ENCODE measurements around the gene TRIM17.

TRIM17 gene

DNA sequence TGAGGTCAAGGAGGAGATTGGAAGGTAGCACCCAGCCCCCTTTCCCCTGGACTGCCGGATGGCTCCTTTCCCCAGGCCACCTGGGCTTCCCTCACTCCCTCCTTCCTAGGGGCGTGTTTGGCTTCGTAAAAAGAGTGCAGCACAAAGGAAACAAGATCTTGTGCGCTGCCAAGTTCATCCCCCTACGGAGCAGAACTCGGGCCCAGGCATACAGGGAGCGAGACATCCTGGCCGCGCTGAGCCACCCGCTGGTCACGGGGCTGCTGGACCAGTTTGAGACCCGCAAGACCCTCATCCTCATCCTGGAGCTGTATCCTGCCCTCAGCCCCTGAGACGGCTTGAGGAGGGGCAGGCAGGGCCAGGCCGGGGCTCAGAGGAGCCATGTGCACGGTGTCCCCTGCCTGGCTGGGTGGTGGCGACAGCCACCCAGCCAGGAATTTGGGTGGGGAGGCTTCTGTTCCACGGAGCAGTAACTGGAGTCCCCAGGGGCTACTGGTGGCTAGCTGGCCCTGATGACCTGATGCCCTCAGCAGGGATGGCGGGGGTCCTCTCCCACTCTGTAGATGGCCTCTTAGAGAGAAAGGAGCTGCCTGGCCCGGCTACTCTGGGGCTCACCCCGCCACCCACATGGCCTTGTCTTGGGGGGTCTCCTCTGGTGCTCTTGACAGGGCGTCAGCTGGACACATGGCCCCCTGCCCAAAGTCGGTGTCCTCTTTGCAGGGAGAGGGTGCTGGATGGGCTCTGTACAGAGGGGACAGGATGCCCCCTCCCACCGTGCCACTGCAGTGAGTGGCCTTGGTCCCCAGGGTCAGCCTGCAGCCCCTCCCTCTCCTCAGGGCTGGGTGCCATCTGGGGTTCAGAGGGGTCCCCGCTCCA, 49.6 kb downstream of the TRIM17 start:
- DNase-seq (ENCODE audit: low read depth): no peak

DNA sequence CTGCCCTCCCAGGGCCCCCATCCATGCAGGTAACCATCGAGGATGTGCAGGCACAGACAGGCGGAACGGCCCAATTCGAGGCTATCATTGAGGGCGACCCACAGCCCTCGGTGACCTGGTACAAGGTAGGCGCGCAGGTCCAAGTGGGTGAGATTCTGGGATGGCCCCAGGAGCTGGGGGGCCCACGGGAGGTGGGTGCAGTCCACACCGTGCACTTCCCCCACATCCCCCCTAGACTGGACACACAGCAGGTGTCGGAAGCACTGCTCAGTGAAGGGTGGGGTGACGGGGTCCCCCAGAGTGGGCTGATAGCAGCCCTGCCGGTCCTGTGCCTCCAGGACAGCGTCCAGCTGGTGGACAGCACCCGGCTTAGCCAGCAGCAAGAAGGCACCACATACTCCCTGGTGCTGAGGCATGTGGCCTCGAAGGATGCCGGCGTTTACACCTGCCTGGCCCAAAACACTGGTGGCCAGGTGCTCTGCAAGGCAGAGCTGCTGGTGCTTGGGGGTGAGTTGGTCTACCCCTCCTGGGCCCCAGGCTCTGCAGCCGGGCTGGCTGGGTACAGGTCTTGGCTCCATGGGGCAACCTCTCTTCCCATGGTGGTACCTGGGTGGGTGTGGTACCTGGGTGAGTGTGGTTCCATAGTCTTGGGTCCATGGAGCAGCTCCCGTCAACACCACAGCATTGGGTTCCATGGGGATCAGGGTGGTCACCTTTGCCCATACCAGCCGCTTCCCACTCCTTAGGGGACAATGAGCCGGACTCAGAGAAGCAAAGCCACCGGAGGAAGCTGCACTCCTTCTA, 50.4 kb downstream of the TRIM17 start:
- DNase-seq (ENCODE audit: low read depth): no peak

DNA sequence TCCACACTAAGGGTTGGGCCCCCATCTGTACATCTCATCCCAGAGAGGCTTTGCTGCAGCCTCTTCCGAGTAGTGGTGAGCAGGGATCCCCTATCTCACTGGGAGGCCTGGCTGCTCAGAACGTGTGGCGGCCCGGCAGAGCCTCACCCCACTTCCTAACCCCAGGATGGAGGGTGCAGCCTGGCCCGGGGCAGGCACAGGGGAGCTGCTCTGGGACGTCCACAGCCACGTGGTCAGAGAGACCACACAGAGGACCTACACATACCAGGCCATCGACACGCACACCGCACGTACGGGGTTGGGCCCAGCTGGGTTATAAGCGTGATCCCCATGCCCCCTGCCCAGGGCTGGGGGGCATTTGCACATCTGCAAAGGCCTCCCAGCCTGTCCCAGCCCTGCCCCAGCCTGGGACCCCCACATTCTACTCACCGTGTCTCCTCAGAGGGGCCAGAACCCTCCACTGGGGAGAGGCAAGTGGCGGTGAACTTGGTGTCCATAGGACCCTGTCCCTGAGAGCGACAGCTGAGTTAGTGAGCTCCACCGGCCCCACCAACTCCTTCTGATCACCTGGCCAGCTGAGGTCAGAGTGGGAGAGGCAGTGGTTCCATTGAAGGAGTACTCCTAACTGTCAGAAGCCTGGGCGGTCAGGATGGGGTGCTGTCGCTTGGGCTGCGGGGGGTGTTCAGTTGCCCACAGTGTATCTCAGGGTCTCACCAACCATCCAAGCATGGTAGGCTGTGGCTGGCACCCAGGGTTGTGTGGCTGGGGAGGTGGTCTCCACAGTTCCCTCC, 51.2 kb downstream of the TRIM17 start:
- DNase-seq (ENCODE audit: low read depth): no peak

DNA sequence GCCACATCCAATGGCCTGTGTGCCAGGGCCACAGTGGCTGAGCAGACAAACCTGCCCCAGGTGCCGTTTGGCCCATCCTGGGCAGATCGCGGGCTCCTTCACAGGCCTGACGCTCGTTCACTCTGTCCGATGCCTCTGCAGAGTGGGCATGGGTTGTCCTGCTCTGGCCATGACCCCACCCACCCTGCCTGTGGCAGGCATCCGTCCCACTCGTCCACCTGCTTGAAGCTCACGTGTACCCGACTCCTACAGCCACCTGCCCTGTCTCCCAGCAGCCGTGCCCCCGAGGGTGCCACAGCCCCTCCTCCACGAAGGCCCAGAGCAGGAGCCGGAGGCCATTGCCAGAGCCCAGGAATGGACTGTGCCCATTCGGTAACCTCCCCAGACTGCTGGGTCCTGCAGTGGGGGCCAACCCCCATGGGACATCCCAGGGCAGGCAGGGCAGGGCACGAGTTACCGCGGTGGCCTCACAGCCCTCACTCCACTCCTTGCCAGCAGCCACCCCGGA, 51.9 kb downstream of the TRIM17 start:
- no peak for DNase-seq (ENCODE audit: low read depth)

DNA sequence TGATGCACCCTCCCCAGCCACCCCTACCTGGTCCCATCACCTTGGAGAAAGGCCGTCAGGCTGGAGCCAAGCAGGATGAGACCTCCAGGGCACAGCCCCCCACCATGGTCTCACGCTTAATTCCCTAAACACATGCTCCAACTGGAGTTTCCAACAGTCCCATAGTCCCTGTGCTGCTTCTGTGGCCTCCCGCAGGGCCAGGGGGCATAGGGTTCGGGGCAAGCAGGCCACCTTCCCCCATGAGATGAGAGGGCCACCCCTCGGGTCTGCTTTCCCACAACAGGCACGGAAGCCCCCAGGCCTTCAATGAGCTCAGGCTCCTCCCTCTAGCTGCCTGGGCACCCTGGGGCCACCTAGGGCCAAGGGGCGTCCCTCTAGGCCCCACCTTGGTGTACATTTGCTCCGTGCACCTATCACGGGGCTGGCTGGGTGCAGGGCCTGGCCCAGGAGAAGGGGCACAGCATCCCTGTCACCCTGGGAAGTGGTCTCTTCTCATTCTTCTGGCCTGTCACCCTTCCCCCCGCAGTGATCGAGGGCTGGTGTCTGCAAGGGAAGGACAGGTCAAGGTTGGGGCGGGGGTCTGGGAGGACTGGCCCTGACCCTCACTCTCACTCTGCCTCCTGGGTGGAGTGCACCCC, 52.5 kb downstream of the TRIM17 start:
- DNase-seq (ENCODE audit: low read depth): no peak

DNA sequence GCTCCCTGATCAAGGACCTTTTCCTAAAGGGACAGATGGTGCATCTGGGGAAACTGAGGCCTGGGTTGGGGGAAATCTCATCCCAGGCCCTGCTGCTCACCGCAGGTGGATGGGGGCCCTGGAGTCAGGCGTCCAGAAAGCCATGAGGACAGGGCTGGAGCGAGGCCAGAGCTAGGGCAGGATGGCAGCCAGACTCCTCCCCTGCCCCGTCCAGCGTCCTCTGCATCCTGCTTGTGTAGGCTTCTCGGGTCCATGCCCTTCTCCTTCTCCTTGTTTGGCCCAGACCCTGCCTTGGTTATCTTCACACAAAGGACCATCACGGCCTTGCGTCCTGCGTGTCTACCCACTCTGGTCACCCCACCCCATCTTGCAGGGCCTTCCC, 53.0 kb downstream of the TRIM17 start:
- no peak for DNase-seq (ENCODE audit: low read depth)

DNA sequence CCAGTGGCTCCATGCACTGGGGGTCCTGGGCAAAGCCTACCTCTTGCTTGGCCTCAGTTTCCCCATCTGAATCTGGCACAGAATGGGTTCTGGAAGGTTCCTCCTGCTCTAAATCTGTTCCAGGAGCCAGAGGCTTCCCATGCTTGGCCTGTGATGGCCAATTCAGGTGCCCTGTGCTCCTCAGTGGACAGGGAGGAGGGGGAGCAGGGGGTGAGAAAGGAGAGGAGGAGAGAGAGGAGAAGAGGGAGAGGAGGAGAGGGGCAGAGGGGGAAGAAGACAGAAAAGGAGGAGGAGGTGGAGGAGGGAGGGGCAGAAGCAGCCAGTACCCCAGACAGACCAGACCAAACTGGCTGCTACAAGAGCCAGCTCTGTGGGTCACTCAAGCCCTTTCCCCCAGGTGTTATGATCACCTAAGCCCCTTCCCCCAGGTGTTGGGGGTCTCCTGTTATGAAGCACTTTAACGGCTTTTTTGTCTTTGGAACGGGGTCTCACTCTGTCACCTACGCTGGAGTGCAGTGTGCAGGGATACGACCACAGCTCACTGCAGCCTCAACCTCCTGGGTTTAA, 53.7 kb downstream of the TRIM17 start:
- DNase-seq (ENCODE audit: low read depth): no peak

DNA sequence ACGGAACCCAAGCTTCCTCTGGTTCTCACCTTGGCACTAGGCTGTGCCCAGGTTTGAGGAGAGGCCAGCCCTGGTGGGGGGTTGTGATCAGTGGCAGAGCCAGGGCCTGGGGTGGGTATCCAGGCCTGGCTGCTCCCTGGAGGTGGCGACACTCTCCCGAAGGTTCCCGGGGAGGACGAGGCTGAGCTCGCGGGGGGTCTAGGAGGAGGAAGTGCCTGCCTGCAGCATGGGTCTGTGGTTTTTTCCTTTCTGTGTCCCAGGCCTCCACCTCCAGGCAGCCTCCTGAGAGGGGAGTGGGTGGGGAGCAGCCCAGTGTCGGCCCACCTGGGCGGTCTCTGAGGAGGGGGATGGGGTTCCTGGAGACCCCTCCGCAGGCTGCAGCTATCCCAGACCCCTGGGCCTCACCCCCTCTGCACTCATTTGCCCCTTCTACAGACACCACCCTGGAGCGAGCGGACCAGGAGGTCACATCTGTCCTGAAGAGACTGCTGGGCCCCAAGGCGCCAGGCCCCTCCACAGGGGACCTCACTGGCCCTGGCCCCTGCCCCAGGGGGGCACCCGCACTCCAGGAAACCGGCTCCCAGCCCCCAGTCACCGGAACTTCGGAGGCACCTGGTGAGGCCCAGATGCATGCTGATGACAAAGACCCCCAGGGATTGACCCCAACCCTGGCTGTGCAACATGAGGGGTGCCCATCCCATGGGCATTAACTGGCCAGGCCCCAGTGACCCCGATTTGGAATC, 54.3 kb downstream of the TRIM17 start:
- no peak for DNase-seq (ENCODE audit: low read depth)

DNA sequence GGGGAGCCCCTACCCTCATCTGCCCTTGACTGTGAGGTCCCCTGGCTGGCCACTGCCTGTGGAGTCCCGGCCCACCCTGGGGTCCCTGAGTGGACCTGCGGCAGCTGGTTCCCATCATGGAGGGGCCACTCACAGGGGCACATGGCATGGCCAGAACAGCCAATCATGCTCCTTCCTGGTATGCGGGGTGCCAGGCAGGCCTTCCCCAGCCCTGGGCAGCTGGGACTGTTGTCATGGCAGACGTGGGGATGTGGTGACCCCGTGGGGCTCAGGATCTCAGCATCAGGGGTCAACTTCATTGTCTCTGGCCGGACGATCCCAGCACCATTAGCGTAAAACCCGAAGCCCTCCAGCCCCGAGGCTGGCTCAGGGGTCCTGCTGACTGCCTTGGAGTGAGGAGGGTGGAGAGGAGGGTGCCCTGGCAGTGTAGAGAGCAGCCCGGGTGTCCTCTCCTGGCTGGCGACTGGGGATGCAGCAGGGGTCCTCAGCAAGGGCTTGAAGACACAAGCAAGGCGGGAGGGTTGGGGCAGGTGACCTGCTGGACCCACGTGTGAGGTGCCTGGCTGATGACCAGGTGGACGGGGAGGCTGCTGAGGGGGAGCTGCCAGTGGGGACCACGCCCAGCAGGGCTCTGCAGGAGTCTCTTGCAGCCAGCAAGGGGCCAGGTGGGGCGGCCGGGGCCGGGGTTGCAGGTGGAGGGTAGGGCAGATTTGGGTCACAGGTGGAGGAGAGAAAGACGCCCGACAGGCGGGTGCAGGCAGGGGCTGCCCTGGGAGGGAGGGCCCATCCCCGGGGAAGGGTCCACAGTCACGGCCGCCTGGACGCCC, 55.1 kb downstream of the TRIM17 start:
- DNase-seq (ENCODE audit: low read depth): no peak

DNA sequence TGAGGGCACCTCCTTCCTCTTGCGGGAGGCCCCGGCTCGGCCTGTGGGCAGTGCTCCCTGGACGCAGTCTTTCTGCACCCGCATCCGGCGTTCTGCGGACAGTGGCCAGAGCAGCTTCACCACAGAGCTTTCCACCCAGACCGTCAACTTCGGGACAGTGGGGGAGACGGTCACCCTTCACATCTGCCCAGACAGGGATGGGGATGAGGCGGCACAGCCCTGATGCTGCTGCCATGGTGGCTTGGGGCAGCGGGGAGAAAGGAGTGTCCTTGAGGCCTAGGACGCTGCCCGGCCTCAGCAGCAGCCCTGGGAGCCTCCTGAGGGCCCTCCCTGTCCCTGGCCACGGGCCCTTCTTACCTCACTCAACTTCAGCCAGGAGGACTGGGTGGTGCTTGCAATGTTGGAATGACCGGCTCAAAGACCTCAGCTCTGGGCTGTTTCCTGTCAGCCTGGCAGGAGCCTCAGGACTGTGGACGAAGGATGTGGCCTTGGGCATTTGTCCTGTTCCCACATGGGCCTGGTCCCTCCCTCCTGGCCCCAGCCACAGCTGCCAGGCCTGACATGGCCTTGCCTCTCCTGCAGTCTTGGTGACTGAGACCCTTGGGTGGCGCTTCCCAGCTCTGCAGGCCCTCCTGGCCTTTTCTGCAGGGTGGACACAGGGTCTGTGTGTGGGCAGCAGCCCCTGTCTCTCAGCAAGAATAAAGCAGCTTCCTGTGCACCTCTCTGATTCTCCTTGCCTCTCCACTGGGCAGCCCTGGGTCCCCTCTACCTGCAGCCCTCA, 55.9 kb downstream of the TRIM17 start:
- no peak for DNase-seq (ENCODE audit: low read depth)

DNA sequence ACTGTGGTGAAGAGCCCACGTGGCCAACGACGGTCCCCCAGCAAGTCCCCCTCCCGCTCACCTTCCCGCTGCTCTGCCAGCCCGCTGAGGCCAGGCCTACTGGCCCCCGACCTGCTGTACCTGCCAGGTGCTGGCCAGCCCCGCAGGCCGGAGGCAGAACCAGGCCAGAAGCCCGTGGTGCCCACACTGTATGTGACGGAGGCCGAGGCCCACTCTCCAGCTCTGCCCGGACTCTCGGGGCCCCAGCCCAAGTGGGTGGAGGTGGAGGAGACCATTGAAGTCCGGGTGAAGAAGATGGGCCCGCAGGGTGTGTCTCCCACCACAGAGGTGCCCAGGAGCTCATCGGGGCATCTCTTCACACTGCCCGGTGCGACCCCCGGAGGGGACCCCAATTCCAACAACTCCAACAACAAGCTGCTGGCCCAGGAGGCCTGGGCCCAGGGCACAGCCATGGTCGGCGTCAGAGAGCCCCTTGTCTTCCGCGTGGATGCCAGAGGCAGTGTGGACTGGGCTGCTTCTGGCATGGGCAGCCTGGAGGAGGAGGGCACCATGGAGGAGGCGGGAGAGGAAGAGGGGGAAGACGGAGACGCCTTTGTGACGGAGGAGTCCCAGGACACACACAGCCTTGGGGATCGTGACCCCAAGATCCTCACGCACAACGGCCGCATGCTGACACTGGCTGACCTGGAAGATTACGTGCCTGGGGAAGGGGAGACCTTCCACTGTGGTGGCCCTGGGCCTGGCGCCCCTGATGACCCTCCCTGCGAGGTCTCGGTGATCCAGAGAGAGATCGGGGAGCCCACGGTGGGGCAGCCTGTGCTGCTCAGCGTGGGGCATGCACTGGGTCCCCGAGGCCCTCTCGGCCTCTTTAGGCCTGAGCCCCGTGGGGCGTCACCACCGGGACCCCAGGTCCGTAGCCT, 56.8 kb downstream of the TRIM17 start:
- DNase-seq (ENCODE audit: low read depth): no peak

DNA sequence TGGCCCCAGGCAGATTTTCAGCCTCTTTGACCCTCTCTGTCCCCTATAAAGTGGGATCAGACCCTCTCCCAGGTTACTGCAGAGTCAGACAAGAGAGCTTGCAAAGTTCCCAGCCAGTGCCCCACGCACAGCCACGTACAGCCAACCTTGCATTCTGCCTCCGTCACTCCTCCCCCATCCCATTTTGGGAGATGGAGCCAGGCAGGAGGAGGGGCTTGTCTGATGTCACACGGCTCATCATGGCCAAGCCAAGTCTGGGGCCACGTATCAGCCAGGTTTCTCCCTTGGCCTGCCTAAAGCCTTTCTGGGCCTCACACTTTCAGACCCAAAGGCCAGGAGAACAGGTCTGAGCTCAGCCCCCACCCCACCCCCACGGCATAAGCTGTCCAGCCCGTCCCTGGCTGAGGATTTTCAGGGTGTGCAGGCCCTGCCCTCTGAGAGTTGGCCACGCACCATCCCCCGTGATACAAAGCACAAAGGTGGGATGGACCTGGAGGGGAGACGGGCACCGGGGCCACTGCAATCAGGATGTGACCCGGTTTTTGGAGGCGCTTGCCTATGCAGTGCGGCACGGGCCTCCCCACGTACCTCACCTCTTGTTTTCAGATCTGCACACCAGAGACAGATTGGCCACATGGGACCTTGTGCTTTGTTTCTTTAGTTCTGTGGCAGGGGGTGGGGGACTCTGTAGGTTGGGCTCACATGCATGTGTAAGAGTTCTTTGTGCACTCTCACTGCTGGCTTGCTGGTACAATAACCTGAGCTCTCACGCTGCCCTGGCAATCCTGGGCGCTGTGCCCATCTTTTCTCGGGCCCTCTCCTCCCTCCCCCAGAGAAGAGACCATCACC, 57.7 kb downstream of the TRIM17 start:
- no peak for DNase-seq (ENCODE audit: low read depth)

DNA sequence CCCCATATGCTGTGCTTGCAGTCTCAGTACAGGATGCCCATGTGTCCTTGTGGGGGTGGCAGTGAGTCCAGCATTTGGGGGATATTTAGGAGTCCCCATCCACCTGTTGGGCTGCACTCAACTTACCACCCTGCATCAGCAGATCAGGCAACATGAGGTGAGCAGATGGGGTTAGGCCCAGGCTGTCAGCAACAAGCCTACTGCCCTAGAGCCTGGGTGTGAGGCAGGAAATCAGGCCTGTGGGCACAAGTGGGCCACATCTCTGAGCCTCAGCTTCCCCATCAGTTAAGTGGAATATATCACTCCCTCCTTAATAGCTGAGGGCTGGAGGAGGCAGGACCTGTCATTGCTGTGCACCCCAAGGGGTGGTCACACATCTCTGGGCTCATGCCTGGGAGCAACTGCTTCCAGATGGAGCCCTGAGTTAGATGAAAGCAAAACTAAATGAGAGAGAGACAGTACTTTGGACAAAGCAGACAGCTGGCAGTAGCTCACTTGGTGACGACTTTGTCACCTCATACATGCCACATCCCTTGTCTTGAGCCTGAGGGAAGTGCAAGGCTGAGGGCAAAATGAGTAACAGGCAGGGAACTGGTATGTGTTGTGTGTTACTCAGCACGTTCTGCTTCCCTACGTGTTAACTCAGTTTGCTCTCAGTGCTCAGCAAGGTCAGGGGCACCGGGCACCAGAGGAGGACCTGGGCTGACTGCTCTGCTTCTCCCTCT, 58.5 kb downstream of the TRIM17 start:
- DNase-seq (ENCODE audit: low read depth): no peak
